HepG2 (cell line): ENCODE data around the gene POLG2. TPM values are rescaled to one million over a fixed set of nuclear protein-coding genes. Genes with fewer than 3 reads are reported as not detected.

Experiments used
- DNMT3B ChIP-seq: conservative IDR thresholded peaks from 2 replicates; pipeline ENCODE4 v1.6.1; 2016; ENCODE audit warnings: missing biosample characterization, control low read depth
- ETS1 ChIP-seq: sonication (generic); formaldehyde crosslinking; IDR thresholded peaks from 2 replicates; pipeline ENCODE4 v1.4.0; 2020; ENCODE audit warnings: missing genetic modification reagents
- HOXA3 ChIP-seq: sonication (generic); formaldehyde crosslinking; IDR thresholded peaks from 2 replicates; pipeline ENCODE4 v1.5.0; 2020; ENCODE audit warnings: missing genetic modification reagents
- IRF2 ChIP-seq: IDR thresholded peaks from 2 replicates; pipeline ENCODE4 v1.6.1; 2018; ENCODE audit warnings: missing genetic modification reagents, missing compliant biosample characterization
- KAT2B ChIP-seq: fragments of 150-350 bp; IDR thresholded peaks from 2 replicates; pipeline ENCODE4 v1.6.1; 2014; ENCODE audit warnings: low read depth, low read length, borderline replicate concordance
- MAFK ChIP-seq, 2 experiments: IDR thresholded peaks in 1 of 2; conservative IDR thresholded peaks in 1 of 2; 2 replicates each; pipeline ENCODE4 v1.6.1; 2011; ENCODE audit warnings: improper control_type of control experiment in 2 of 2, low read length in 2 of 2
- MTA1 ChIP-seq: sonication (generic); formaldehyde crosslinking; IDR thresholded peaks from 2 replicates; pipeline ENCODE4 v1.4.0; 2020; ENCODE audit warnings: missing genetic modification reagents, mild to moderate bottlenecking, borderline replicate concordance
- NPAS2 ChIP-seq: sonication (generic); formaldehyde crosslinking; IDR thresholded peaks from 2 replicates; pipeline ENCODE4 v1.8.0; 2022; ENCODE audit warnings: mild to moderate bottlenecking, missing genetic modification reagents, borderline replicate concordance
- NR2F2 ChIP-seq: IDR thresholded peaks from 2 replicates; pipeline ENCODE4 v1.6.1; 2012; ENCODE audit warnings: low read depth, inconsistent platforms, borderline replicate concordance
- PBX2 ChIP-seq: IDR thresholded peaks from 2 replicates; pipeline ENCODE4 v1.6.1; 2016; ENCODE audit warnings: control low read depth
- PLRG1 ChIP-seq: fragments of 450-650 bp; conservative IDR thresholded peaks from 2 replicates; pipeline ENCODE4 v1.6.1; 2016
- POLR2A ChIP-seq, 2 experiments: IDR thresholded peaks; 2 replicates each; pipeline ENCODE4 v1.6.1; 2011; ENCODE audit warnings: low read depth in 2 of 2, low read length in 2 of 2, mild to moderate bottlenecking in 1 of 2, moderate library complexity in 1 of 2; ENCODE audit not compliant: insufficient read depth in 1 of 2
- RELA ChIP-seq: sonication (generic); formaldehyde crosslinking; IDR thresholded peaks from 2 replicates; pipeline ENCODE4 v1.4.0; 2020; ENCODE audit warnings: missing genetic modification reagents
- SSRP1 ChIP-seq: IDR thresholded peaks from 2 replicates; pipeline ENCODE4 v1.6.1; 2016; ENCODE audit warnings: control low read depth
- TBX3 ChIP-seq: fragments of 450-650 bp; IDR thresholded peaks from 2 replicates; pipeline ENCODE4 v1.6.1; 2017; ENCODE audit warnings: antibody characterized with exemption, mild to moderate bottlenecking, inconsistent platforms, borderline replicate concordance
- ZBTB20 ChIP-seq: sonication (generic); formaldehyde crosslinking; IDR thresholded peaks from 2 replicates; pipeline ENCODE4 v1.8.1; 2023; ENCODE audit warnings: missing genetic modification reagents, low read depth, mild to moderate bottlenecking, borderline replicate concordance
- ZBTB46 ChIP-seq: sonication (generic); formaldehyde crosslinking; IDR thresholded peaks from 2 replicates; pipeline ENCODE4 v1.4.0; 2020; ENCODE audit warnings: mild to moderate bottlenecking, missing genetic modification reagents, borderline replicate concordance
- ZNF256 ChIP-seq: sonication (generic); formaldehyde crosslinking; conservative IDR thresholded peaks from 2 replicates; pipeline ENCODE4 v1.4.0; 2020; ENCODE audit warnings: missing genetic modification reagents
- ZNF263 ChIP-seq: sonication (generic); formaldehyde crosslinking; IDR thresholded peaks from 2 replicates; pipeline ENCODE4 v1.4.0; 2020; ENCODE audit warnings: missing genetic modification reagents
- ZNF513 ChIP-seq: sonication (generic); formaldehyde crosslinking; conservative IDR thresholded peaks from 2 replicates; pipeline ENCODE4 v1.5.0; 2020; ENCODE audit warnings: missing genetic modification reagents
- ZNF556 ChIP-seq: sonication (generic); formaldehyde crosslinking; IDR thresholded peaks from 2 replicates; pipeline ENCODE4 v1.4.0; 2020; ENCODE audit warnings: mild to moderate bottlenecking, missing genetic modification reagents, borderline replicate concordance
- ZNF558 ChIP-seq: sonication (generic); formaldehyde crosslinking; IDR thresholded peaks from 2 replicates; pipeline ENCODE4 v1.9.0; 2022; ENCODE audit warnings: mild to moderate bottlenecking, missing genetic modification reagents, borderline replicate concordance
- ZNF563 ChIP-seq: sonication (generic); formaldehyde crosslinking; IDR thresholded peaks from 2 replicates; pipeline ENCODE4 v1.8.0; 2022; ENCODE audit warnings: mild to moderate bottlenecking, moderate library complexity, missing genetic modification reagents
- ZNF598 ChIP-seq: sonication (generic); formaldehyde crosslinking; IDR thresholded peaks from 2 replicates; pipeline ENCODE4 v1.5.1; 2020; ENCODE audit warnings: mild to moderate bottlenecking, missing genetic modification reagents, borderline replicate concordance
- ZNF790 ChIP-seq: sonication (generic); formaldehyde crosslinking; IDR thresholded peaks from 2 replicates; pipeline ENCODE4 v1.8.0; 2022; ENCODE audit warnings: missing genetic modification reagents, mild to moderate bottlenecking, borderline replicate concordance
- ZSCAN20 ChIP-seq: sonication (generic); formaldehyde crosslinking; IDR thresholded peaks from 2 replicates; pipeline ENCODE4 v1.4.0; 2020; ENCODE audit warnings: missing genetic modification reagents, mild to moderate bottlenecking, borderline replicate concordance
- ZZZ3 ChIP-seq: sonication (generic); formaldehyde crosslinking; IDR thresholded peaks from 2 replicates; pipeline ENCODE4 v1.4.0; 2020; ENCODE audit warnings: missing genetic modification reagents, mild to moderate bottlenecking, borderline replicate concordance
- polyA plus RNA-seq, 8 experiments: library from polyadenylated mRNA; depleted of rRNA in 3 of 8; stranded (reverse) in 7 of 8; unstranded in 1 of 8; fragments of >200 nt; fragmentation: Illumina TruSeq in 4 of 8; extraction: Trizol in 4 of 8; gene quantifications; 2 replicates each; pipeline versions ENCODE4 v1.2.1 to v1.2.3, GENCODE V29; 2011 to 2016; ENCODE audit warnings: low read depth in 4 of 8, missing spikeins in 1 of 8, mixed read lengths in 1 of 8; ENCODE audit not compliant: insufficient read depth in 1 of 8
- total RNA-seq, 5 experiments: library from RNA; depleted of rRNA; stranded (reverse); fragments of >200 nt; fragmentation: Illumina TruSeq; extraction: Trizol; gene quantifications; 2 replicates each; pipeline ENCODE4 v1.2.3, GENCODE V29; 2016; ENCODE audit warnings: low read depth in 1 of 5

Gene POLG2
- total and polyA plus RNA-seq, 2 of the 13 experiments (the other 11 are each of a cell fraction or from before 2014, with no cell fraction given): 21.1 to 25.5 TPM

GRCh38 chr17:64506201-64506575, 9.3 kb upstream of the POLG2 start, which contains the start of gene DDX5 (continued):
- no peak for TF ChIP-seq TBX3
- TF ChIP-seq PBX2 (CRISPR knock-in tag): no peak
- peak; percentile 79; the same call in 1 of the 2 replicates for TF ChIP-seq HOXA3 (CRISPR knock-in tag)
- TF ChIP-seq ZNF256 (CRISPR knock-in tag): peak; percentile 73; the same call in 1 of the 2 replicates
- no peak for TF ChIP-seq ZNF598 (CRISPR knock-in tag)
- TF ChIP-seq NPAS2: 0 out of 2 replicates have a peak, but pooled peaks have one; percentile 7
- TF ChIP-seq DNMT3B: no peak; the same call in 1 of the 2 replicates
- no peak for TF ChIP-seq ZNF513 (CRISPR knock-in tag)
- TF ChIP-seq MTA1 (CRISPR knock-in tag): no peak
- TF ChIP-seq ZSCAN20 (CRISPR knock-in tag): 0 out of 2 replicates have a peak, but pooled peaks have one; percentile 18
- peak; percentile 29 for TF ChIP-seq ETS1
- TF ChIP-seq ZNF563 (CRISPR knock-in tag): no peak; the same call in 1 of the 2 replicates
- TF ChIP-seq ZBTB20 (CRISPR knock-in tag): no peak
- TF ChIP-seq RELA: 0 out of 2 replicates have a peak, but pooled peaks have one; percentile 28
- TF ChIP-seq ZNF558: peak; percentile 40
- peak; percentile 64 for TF ChIP-seq IRF2 (CRISPR knock-in tag)
- TF ChIP-seq POLR2A (IDR thresholded peaks at IDR 0.05; ENCODE audit: insufficient read depth in 1 of 2, low read depth in 2 of 2, low read length in 2 of 2): peak; percentile 100
- no peak for TF ChIP-seq ZNF790 (CRISPR knock-in tag)
- TF ChIP-seq ZBTB46 (CRISPR knock-in tag): no peak
- no peak; the same call in 1 of the 2 replicates for TF ChIP-seq NR2F2
- no peak for TF ChIP-seq ZNF263 (CRISPR knock-in tag)
- TF ChIP-seq KAT2B: no peak
- no peak for TF ChIP-seq PLRG1
- TF ChIP-seq MAFK (conservative IDR thresholded peaks at IDR 0.05 in 1 of 2, IDR thresholded peaks at IDR 0.05 in 1 of 2; ENCODE audit: low read length in 2 of 2): no peak
- TF ChIP-seq ZNF556 (CRISPR knock-in tag): no peak
- TF ChIP-seq ZZZ3 (CRISPR knock-in tag): peak; percentile 16; the same call in 1 of the 2 replicates
- TF ChIP-seq SSRP1: peak; percentile 2; the same call in 1 of the 2 replicates
